HFF-Myc (cell line): ENCODE data around the gene FCRLA.

Experiments
- DNase-seq: peaks from one replicate; pipeline ENCODE4 v3.0.0-alpha.2; 2011; ENCODE audit warnings: low read depth; ENCODE audit errors: extremely low read depth
- H3K4me3 ChIP-seq: replicated peaks from 2 replicates; pipeline ENCODE4 v1.5.1; 2011; ENCODE audit warnings: low read depth, mild to moderate bottlenecking, control low read depth, low read length
- CTCF ChIP-seq: IDR thresholded peaks from 2 replicates; pipeline ENCODE4 v1.5.1; 2012; ENCODE audit warnings: mild to moderate bottlenecking, low read depth, low read length, control low read depth; ENCODE audit errors: missing control alignments

Gene FCRLA

GRCh38 chr1:161725908-161726472, 19.0 kb downstream of the FCRLA start:
- DNase-seq, result no peak
- peak overlapping the region; percentile 76 for H3K4me3 ChIP-seq

GRCh38 chr1:161726473-161727255, 19.6 kb downstream of the FCRLA start:
- no peak for TF ChIP-seq CTCF
- H3K4me3 ChIP-seq, result peak overlapping the region; percentile 76
- DNase-seq, result no peak

More at GRCh38 chr1:161725908-161726472, 19.0 kb downstream of the FCRLA start:
- peak; percentile 35 for TF ChIP-seq CTCF

GRCh38 chr1:161727256-161727924, 20.4 kb downstream of the FCRLA start:
- H3K4me3 ChIP-seq, result peak overlapping the region; percentile 76
- no peak for TF ChIP-seq CTCF
- DNase-seq, result no peak

- TF ChIP-seq CTCF, result no peak
- DNase-seq, result no peak
- H3K4me3 ChIP-seq, result no peak overlapping the region
Measured at GRCh38 chr1:161728376-161729226, 21.6 kb downstream of the FCRLA start.

GRCh38 chr1:161730050-161730564, 23.1 kb downstream of the FCRLA start:
- DNase-seq, result no peak
- no peak overlapping the region for H3K4me3 ChIP-seq
- TF ChIP-seq CTCF, result no peak

- H3K4me3 ChIP-seq, result no peak overlapping the region
- DNase-seq, result no peak
- TF ChIP-seq CTCF, result no peak
Measured at GRCh38 chr1:161731241-161731640, 24.2 kb downstream of the FCRLA start.
